Activated CD4-positive, alpha-beta T cell treated with anti-CD3 and anti-CD28 coated beads, Interleukin-2, amount 10 ng/mL, durations not matched to agents 24 days and 14 days (primary cell): Measurements from ENCODE around the gene RBL1. TPM values are rescaled to one million over a fixed set of nuclear protein-coding genes. Genes with fewer than 3 reads are reported as not detected.
"Not testable (repeated sequence)": the region's sequence is repeated elsewhere in the genome, so short reads cannot be mapped to it uniquely, and the experiment has no call there.

Experiments
- DNase-seq: peaks from one replicate; pipeline ENCODE4 v3.0.0; 2022
- H3K27ac Mint-ChIP-seq: one replicate; pipeline ENCODE4 v1.8.0; 2022; ENCODE audit warnings: mild to moderate bottlenecking, mixed read lengths
- H3K27me3 Mint-ChIP-seq: one replicate; pipeline ENCODE4 v1.8.0; 2022; ENCODE audit warnings: mixed read lengths
- H3K36me3 Mint-ChIP-seq: one replicate; pipeline ENCODE4 v1.8.0; 2022; ENCODE audit warnings: low read depth, mild to moderate bottlenecking, mixed read lengths
- H3K4me1 Mint-ChIP-seq: one replicate; pipeline ENCODE4 v1.8.0; 2021; ENCODE audit warnings: mixed read lengths
- H3K4me3 Mint-ChIP-seq: one replicate; pipeline ENCODE4 v1.8.0; 2022; ENCODE audit warnings: mild to moderate bottlenecking, moderate library complexity, mixed read lengths
- H3K9me3 Mint-ChIP-seq: one replicate; pipeline ENCODE4 v1.8.0; 2021; ENCODE audit warnings: mixed read lengths
- intact Hi-C: fragments of 100-400 bp; cut with micrococcal nuclease; formaldehyde crosslinking; loops from one replicate; pipeline ENCODE4 v1.15.1; 2023
- total RNA-seq: library from RNA; stranded (reverse); gene quantifications from 2 replicates; pipeline ENCODE4 v1.2.3, GENCODE V29; 2022

RBL1 gene
- total RNA-seq, 1 donor from 2014 or later = 50.9 TPM

DNA sequence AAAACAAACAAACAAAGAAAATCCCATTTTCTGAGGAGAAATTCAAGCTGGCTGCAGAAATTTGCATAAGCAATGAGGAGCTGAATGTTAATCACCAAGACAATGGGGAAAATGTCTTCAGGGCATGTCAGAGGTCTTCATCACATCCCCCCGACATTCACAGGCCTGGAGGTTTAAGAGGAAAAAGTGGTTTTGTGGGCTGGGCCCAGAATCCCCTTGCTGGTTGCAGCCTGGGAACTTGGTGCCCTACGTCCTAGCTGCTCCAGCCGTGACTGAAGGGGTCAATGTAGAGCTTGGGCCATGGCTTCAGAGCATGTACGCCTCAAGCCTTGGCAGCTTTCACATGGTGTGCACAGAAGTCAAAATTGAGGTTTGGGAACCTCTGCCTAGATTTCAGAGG, 101.6 kb downstream of the RBL1 start:
- H3K27me3 Mint-ChIP-seq, intact Hi-C loops, H3K27ac Mint-ChIP-seq, DNase-seq, H3K4me3 Mint-ChIP-seq: not testable (repeated sequence)
- peaks cover 13% of the 10 kb centered on the region for H3K4me1 Mint-ChIP-seq
- peaks cover 22% of the 10 kb centered on the region for H3K9me3 Mint-ChIP-seq
- peaks cover 61% of the 10 kb centered on the region for H3K36me3 Mint-ChIP-seq

GRCh38 chr20:36992802-36993334, 102.9 kb downstream of the RBL1 start:
- no peak overlapping the region for H3K27ac Mint-ChIP-seq
- peaks cover 22% of the 10 kb centered on the region for H3K4me1 Mint-ChIP-seq
- no peaks in the 10 kb centered on the region for H3K27me3 Mint-ChIP-seq
- H3K9me3 Mint-ChIP-seq = peaks cover 22% of the 10 kb centered on the region
- intact Hi-C loops = no loop called here
- no peak for DNase-seq
- no peak overlapping the region for H3K4me3 Mint-ChIP-seq
- peaks cover 59% of the 10 kb centered on the region for H3K36me3 Mint-ChIP-seq

- peaks cover 51% of the 10 kb centered on the region for H3K36me3 Mint-ChIP-seq
- H3K27me3 Mint-ChIP-seq = no peaks in the 10 kb centered on the region
Observed at GRCh38 chr20:36991703-36992102, 104.1 kb downstream of the RBL1 start.

DNA sequence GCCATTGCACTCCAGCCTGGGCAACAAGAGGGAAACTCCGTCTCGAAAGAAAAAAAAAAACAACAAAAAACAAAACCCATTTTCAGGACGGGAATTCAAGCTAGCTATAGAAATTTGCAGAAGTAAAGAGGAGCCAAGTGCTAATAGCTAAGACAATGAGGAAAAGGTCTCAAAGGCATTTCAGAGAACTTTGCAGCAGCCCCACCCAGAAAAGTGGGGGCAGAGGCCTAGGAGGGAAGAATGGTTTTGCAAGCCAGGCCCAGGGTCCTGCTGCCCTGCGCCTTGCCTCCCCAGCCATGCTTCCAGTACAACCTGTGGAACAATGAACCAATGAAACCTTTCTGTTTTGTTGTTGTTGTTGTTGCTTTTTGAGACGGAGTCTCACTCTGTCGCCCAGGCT, 106.0 kb downstream of the RBL1 start:
- Mint-ChIP-seq H3K4me1 (peaks cover 22% of the 10 kb centered on the region), H3K9me3 (peaks cover 14% of the 10 kb centered on the region), H3K27ac (peak overlapping the region; percentile 51), H3K36me3 (peaks cover 34% of the 10 kb centered on the region), H3K27me3 (no peaks in the 10 kb centered on the region), H3K4me3 (no peak overlapping the region)
- no peak for DNase-seq
- intact Hi-C loops = no loop called here

More at GRCh38 chr20:36991703-36992102, 104.1 kb downstream of the RBL1 start:
- Mint-ChIP-seq H3K4me3 (no peak overlapping the region), H3K27ac (no peak overlapping the region), H3K9me3 (peaks cover 22% of the 10 kb centered on the region), H3K4me1 (peaks cover 24% of the 10 kb centered on the region)
- intact Hi-C loops = no loop called here
- no peak for DNase-seq

DNA sequence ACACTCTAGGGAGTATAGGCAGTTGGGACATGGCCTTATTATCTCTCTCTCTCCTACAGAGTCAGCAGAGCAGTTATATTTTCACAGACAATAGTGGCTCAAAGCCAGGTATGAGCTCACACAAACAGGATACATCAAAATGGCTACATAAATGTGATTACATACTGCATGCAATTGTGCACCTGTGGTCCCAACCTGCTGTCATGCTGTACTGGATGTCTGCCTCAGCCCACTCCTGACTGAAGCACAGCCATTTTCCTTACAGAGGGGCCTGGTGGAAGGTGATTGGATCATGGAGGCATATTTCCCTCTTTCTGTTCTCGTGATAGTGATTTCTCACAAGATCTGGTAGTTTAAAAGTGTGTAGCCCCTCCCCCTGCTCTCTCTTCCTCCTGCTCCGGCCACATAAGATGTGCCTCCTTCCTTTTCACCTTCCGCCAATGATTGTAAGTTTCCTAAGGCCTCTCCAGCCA, 107.3 kb downstream of the RBL1 start:
- Mint-ChIP-seq H3K36me3 (peaks cover 23% of the 10 kb centered on the region), H3K4me3 (no peak overlapping the region), H3K27ac (peak overlapping the region; percentile 63), H3K4me1 (peaks cover 22% of the 10 kb centered on the region), H3K27me3 (no peaks in the 10 kb centered on the region), H3K9me3 (peaks cover 10% of the 10 kb centered on the region)
- intact Hi-C loops = no loop called here
- peak; percentile 67 for DNase-seq

DNA sequence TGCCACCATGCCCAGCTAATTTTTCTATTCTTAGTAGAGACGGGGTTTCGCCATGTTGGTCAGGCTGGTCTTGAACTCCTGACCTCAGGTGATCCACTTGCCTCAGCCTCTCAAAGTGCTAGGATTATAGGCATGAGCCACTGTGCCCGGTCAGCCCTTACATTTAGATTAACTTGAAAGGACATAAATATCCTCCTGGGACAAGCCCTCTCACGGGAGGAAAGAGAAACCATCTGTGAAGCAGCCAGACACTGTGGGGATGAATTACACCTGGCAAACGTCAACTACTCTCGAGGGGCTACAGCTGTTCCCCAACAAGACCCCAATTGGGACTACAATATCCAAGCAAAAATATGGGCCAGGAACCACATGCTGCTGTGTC, 111.5 kb downstream of the RBL1 start:
- Mint-ChIP-seq H3K4me3 (no peak overlapping the region), H3K27me3 (no peaks in the 10 kb centered on the region), H3K9me3 (peaks cover 3% of the 10 kb centered on the region), H3K27ac (no peak overlapping the region), H3K36me3 (peaks cover 8% of the 10 kb centered on the region), H3K4me1 (peaks cover 14% of the 10 kb centered on the region)
- DNase-seq = no peak
- intact Hi-C loops = no loop called here

GRCh38 chr20:36975099-36975818, 120.5 kb downstream of the RBL1 start:
- Mint-ChIP-seq H3K4me3 (peak overlapping the region; percentile 68), H3K27me3 (no peaks in the 10 kb centered on the region), H3K27ac (peak overlapping the region; percentile 82), H3K4me1 (peaks cover 27% of the 10 kb centered on the region), H3K36me3 (peaks cover 5% of the 10 kb centered on the region), H3K9me3 (no peaks in the 10 kb centered on the region)
- DNase-seq = peak; percentile 91
- intact Hi-C loops = loop anchor here (2.0 kb wide), 1 partner anchor 24 kb away; the partner anchor contains the start of gene SAMHD1

- H3K9me3 Mint-ChIP-seq = peaks cover 3% of the 10 kb centered on the region
- intact Hi-C loops = loop anchor here (2.0 kb wide), 1 partner anchor 24 kb away; the partner anchor contains the start of gene SAMHD1
- H3K36me3 Mint-ChIP-seq = peaks cover 5% of the 10 kb centered on the region
- no peaks in the 10 kb centered on the region for H3K27me3 Mint-ChIP-seq
- peaks cover 33% of the 10 kb centered on the region for H3K4me1 Mint-ChIP-seq
- peak; percentile 71 for DNase-seq
- no peak overlapping the region for H3K4me3 Mint-ChIP-seq
- peak overlapping the region; percentile 48 for H3K27ac Mint-ChIP-seq
Observed at GRCh38 chr20:36974660-36975059, 121.1 kb downstream of the RBL1 start.

DNA sequence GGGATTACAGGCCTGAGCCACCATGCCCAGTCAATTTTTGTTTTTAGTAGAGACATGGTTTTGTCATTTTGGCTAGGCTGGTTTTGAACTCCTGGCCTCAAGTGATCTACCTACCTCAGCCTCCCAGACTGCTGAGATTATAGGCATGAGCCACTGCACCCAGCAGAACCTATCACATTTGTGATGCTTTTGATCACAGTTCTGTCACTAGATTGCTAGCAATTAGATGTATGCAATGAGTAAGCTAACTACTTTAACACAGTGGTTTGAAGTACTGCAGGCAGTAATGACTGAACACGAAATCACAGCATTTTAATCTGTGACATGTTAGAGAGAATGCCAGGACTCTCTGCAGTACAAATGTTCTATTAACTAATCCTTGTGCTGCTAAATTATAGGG, 124.7 kb downstream of the RBL1 start:
- H3K4me1 Mint-ChIP-seq = peaks cover 55% of the 10 kb centered on the region

GRCh38 chr20:36969478-36970186, 126.2 kb downstream of the RBL1 start:
- Mint-ChIP-seq H3K27me3 (no peaks in the 10 kb centered on the region), H3K4me3 (peak overlapping the region; percentile 74), H3K27ac (peak overlapping the region; percentile 85), H3K4me1 (peaks cover 50% of the 10 kb centered on the region), H3K9me3 (peaks cover 3% of the 10 kb centered on the region), H3K36me3 (peaks cover 3% of the 10 kb centered on the region)
- peak; percentile 84 for DNase-seq
- intact Hi-C loops = no loop called here

More for the DNA sequence above, 124.7 kb downstream of the RBL1 start:
- Mint-ChIP-seq H3K9me3 (peaks cover 3% of the 10 kb centered on the region), H3K27ac (no peak overlapping the region), H3K36me3 (peaks cover 5% of the 10 kb centered on the region), H3K4me3 (no peak overlapping the region), H3K27me3 (no peaks in the 10 kb centered on the region)
- DNase-seq = no peak
- intact Hi-C loops = no loop called here

DNA sequence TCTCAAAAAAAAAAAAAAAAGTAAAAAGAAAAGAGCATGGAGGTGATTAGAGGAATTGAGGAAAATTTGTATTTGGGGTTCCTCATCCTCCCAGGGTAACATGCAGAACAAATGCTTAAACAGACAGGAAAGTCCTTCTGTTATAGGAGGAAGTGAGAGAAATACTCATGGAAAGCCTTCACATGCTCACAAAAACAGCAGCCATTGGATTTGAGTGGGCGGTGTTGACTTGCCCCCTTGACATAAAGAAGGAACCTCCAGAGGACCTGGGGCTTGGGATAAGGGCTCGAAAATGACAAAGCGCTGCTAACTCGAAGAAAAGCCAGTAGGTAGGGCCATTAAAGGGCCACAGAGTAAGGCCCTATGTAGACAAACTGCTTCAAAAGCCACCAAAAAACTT, 126.7 kb downstream of the RBL1 start:
- Mint-ChIP-seq H3K36me3 (peaks cover 3% of the 10 kb centered on the region), H3K27ac (peak overlapping the region; percentile 85), H3K9me3 (peaks cover 3% of the 10 kb centered on the region), H3K27me3 (no peaks in the 10 kb centered on the region), H3K4me3 (peak overlapping the region; percentile 74), H3K4me1 (peaks cover 50% of the 10 kb centered on the region)
- DNase-seq = no peak
- intact Hi-C loops = no loop called here

- no peak for DNase-seq
- Mint-ChIP-seq H3K4me3 (no peak overlapping the region), H3K27me3 (no peaks in the 10 kb centered on the region), H3K27ac (peak overlapping the region; percentile 45), H3K9me3 (peaks cover 6% of the 10 kb centered on the region), H3K4me1 (peaks cover 47% of the 10 kb centered on the region), H3K36me3 (peaks cover 8% of the 10 kb centered on the region)
- intact Hi-C loops = no loop called here
Observed at GRCh38 chr20:36967636-36968035, 128.2 kb downstream of the RBL1 start.

- H3K27ac Mint-ChIP-seq, H3K27me3 Mint-ChIP-seq, intact Hi-C loops, H3K36me3 Mint-ChIP-seq, H3K4me3 Mint-ChIP-seq, DNase-seq, H3K9me3 Mint-ChIP-seq: not testable (repeated sequence)
- peaks cover 42% of the 10 kb centered on the region for H3K4me1 Mint-ChIP-seq
Observed at GRCh38 chr20:36966965-36967364, 128.8 kb downstream of the RBL1 start.

DNA sequence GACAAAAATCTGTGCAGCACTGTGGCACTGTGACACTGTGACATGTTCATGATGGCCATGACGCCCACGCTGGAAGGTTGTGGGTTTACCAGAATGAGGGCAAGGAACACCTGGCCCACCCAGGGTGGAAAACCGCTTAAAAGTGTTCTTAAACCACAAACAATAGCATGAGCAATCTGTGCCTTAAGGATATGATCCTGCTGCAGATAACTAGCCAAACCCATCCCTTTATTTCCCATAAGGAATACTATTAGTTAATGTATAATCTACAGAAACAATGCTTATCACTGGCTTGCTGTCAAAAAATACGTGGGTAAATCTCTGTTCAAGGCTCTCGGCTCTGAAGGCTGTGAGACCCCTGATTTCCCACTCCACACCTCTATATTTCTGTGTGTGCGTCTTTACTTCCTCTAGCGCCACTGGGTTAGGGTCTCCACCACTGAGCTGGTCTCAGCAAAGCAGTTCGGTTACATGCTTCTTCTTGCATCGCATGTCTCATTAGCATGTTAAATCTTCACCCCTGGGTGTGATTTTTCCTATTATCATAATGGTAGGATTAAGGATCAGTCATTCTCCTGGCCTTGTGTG, 133.3 kb downstream of the RBL1 start:
- intact Hi-C loops, H3K4me3 Mint-ChIP-seq, H3K36me3 Mint-ChIP-seq, DNase-seq, H3K4me1 Mint-ChIP-seq, H3K9me3 Mint-ChIP-seq, H3K27ac Mint-ChIP-seq, H3K27me3 Mint-ChIP-seq: not testable (repeated sequence)
